IPS-20b (cell line): Measurements from ENCODE around the gene VN1R4.
"Not testable (repeated sequence)": the region's sequence is repeated elsewhere in the genome, so short reads cannot be mapped to it uniquely, and the experiment has no call there.

Experiments
- H3K27ac ChIP-seq: one replicate; pipeline ENCODE4 v1.5.1; 2013; ENCODE audit warnings: low read length
- H3K27me3 ChIP-seq: 2 replicates; pipeline ENCODE4 v1.6.1; 2013; ENCODE audit warnings: mild to moderate bottlenecking, low read length, inconsistent platforms; ENCODE audit not compliant: insufficient read depth
- H3K36me3 ChIP-seq: 2 replicates; pipeline ENCODE4 v1.6.1; 2013; ENCODE audit warnings: low read depth, mild to moderate bottlenecking, inconsistent platforms, low read length, moderate library complexity; ENCODE audit not compliant: insufficient read depth
- H3K4me1 ChIP-seq: 2 replicates; pipeline ENCODE4 v1.6.1; 2013; ENCODE audit warnings: mild to moderate bottlenecking, control low read depth, inconsistent platforms, low read length, moderate library complexity; ENCODE audit not compliant: insufficient read depth
- H3K4me3 ChIP-seq: 2 replicates; pipeline ENCODE4 v1.5.1; 2013; ENCODE audit warnings: mild to moderate bottlenecking, low read length, inconsistent platforms
- H3K9ac ChIP-seq: 2 replicates; pipeline ENCODE4 v1.6.1; 2013; ENCODE audit warnings: low read depth, mild to moderate bottlenecking, inconsistent platforms, low read length, moderate library complexity
- H3K9me3 ChIP-seq: 2 replicates; pipeline ENCODE4 v1.6.1; 2013; ENCODE audit warnings: mild to moderate bottlenecking, low read depth, low read length, inconsistent platforms; ENCODE audit not compliant: insufficient read depth

Gene VN1R4

GRCh38 chr19:53267623-53268022 lies at the start of gene VN1R4:
TSS of gene VN1R4 (minus strand) at chr19:53267723. CDS start at chr19:53267665, 58 bp downstream.
- not testable (repeated sequence) for H3K9ac ChIP-seq, H3K27ac ChIP-seq, H3K27me3 ChIP-seq, H3K4me1 ChIP-seq, H3K36me3 ChIP-seq, H3K4me3 ChIP-seq
- H3K9me3 ChIP-seq, result peaks cover 48% of the 10 kb centered on the region

GRCh38 chr19:53311897-53312296 lies 44.4 kb upstream of the VN1R4 start:
- Histone ChIP-seq H3K27ac (no peak overlapping the region), H3K9me3 (no peaks in the 10 kb centered on the region), H3K4me3 (no peak overlapping the region)

GRCh38 chr19:53311044-53311443 lies 43.5 kb upstream of the VN1R4 start:
- H3K27me3 ChIP-seq, result no peaks in the 10 kb centered on the region

More at GRCh38 chr19:53311897-53312296, 44.4 kb upstream of the VN1R4 start:
- Histone ChIP-seq H3K9ac (no peak overlapping the region), H3K27me3 (no peaks in the 10 kb centered on the region), H3K4me1 (no peaks in the 10 kb centered on the region), H3K36me3 (no peaks in the 10 kb centered on the region)

GRCh38 chr19:53308339-53308811 lies 40.9 kb upstream of the VN1R4 start:
- H3K27me3 ChIP-seq, result no peaks in the 10 kb centered on the region

More at GRCh38 chr19:53311044-53311443, 43.5 kb upstream of the VN1R4 start:
- no peak overlapping the region for H3K4me3 ChIP-seq
- no peak overlapping the region for H3K27ac ChIP-seq
- H3K36me3 ChIP-seq, result no peaks in the 10 kb centered on the region
- H3K4me1 ChIP-seq, result no peaks in the 10 kb centered on the region
- H3K9ac ChIP-seq, result no peak overlapping the region
- H3K9me3 ChIP-seq, result no peaks in the 10 kb centered on the region

GRCh38 chr19:53301341-53301740 lies 33.8 kb upstream of the VN1R4 start:
- not testable (repeated sequence) for H3K27ac ChIP-seq, H3K9ac ChIP-seq, H3K4me3 ChIP-seq, H3K36me3 ChIP-seq, H3K4me1 ChIP-seq, H3K9me3 ChIP-seq, H3K27me3 ChIP-seq

More at GRCh38 chr19:53308339-53308811, 40.9 kb upstream of the VN1R4 start:
- Histone ChIP-seq H3K36me3 (no peaks in the 10 kb centered on the region), H3K4me1 (no peaks in the 10 kb centered on the region), H3K27ac (no peak overlapping the region), H3K9me3 (no peaks in the 10 kb centered on the region), H3K4me3 (peak overlapping the region; percentile 21; the same call in 1 of the 2 replicates), H3K9ac (no peak overlapping the region)

GRCh38 chr19:53294786-53295441 lies 27.4 kb upstream of the VN1R4 start:
- Histone ChIP-seq H3K9me3 (peaks cover 65% of the 10 kb centered on the region), H3K4me1 (no peaks in the 10 kb centered on the region), H3K36me3 (no peaks in the 10 kb centered on the region; the same call in 1 of the 2 replicates), H3K9ac (no peak overlapping the region), H3K27ac (no peak overlapping the region), H3K4me3 (no peak overlapping the region), H3K27me3 (no peaks in the 10 kb centered on the region)

- no peak overlapping the region for H3K4me3 ChIP-seq
- peaks cover 74% of the 10 kb centered on the region for H3K9me3 ChIP-seq
- no peak overlapping the region for H3K9ac ChIP-seq
- H3K27ac ChIP-seq, result no peak overlapping the region
- no peaks in the 10 kb centered on the region for H3K27me3 ChIP-seq
- H3K36me3 ChIP-seq, result no peaks in the 10 kb centered on the region; the same call in 1 of the 2 replicates
- H3K4me1 ChIP-seq, result no peaks in the 10 kb centered on the region
Observed at GRCh38 chr19:53290758-53291549, 23.4 kb upstream of the VN1R4 start.

- no peak overlapping the region for H3K4me3 ChIP-seq
- H3K27me3 ChIP-seq, result no peaks in the 10 kb centered on the region
- H3K4me1 ChIP-seq, result no peaks in the 10 kb centered on the region
- H3K27ac ChIP-seq, result no peak overlapping the region
- H3K36me3 ChIP-seq, result no peaks in the 10 kb centered on the region
- no peak overlapping the region for H3K9ac ChIP-seq
- H3K9me3 ChIP-seq, result peaks cover 21% of the 10 kb centered on the region
Observed at GRCh38 chr19:53285087-53285486, 17.6 kb upstream of the VN1R4 start.

- H3K4me3 ChIP-seq, H3K4me1 ChIP-seq, H3K27ac ChIP-seq, H3K9ac ChIP-seq, H3K36me3 ChIP-seq, H3K9me3 ChIP-seq, H3K27me3 ChIP-seq: not testable (repeated sequence)
Observed at GRCh38 chr19:53281947-53282346, 14.4 kb upstream of the VN1R4 start.

- Histone ChIP-seq H3K36me3 (no peaks in the 10 kb centered on the region), H3K9me3 (peaks cover 36% of the 10 kb centered on the region), H3K9ac (no peak overlapping the region), H3K27ac (no peak overlapping the region), H3K4me1 (no peaks in the 10 kb centered on the region; the same call in 1 of the 2 replicates), H3K27me3 (no peaks in the 10 kb centered on the region), H3K4me3 (no peak overlapping the region)
Observed at GRCh38 chr19:53275480-53275879, 8.0 kb upstream of the VN1R4 start.

- no peak overlapping the region for H3K27ac ChIP-seq
- H3K9ac ChIP-seq, result no peak overlapping the region
- peaks cover 40% of the 10 kb centered on the region for H3K9me3 ChIP-seq
- H3K4me1 ChIP-seq, result no peaks in the 10 kb centered on the region
- H3K36me3 ChIP-seq, result no peaks in the 10 kb centered on the region
- H3K4me3 ChIP-seq, result no peak overlapping the region
- no peaks in the 10 kb centered on the region for H3K27me3 ChIP-seq
Observed at GRCh38 chr19:53272044-53272443, 4.5 kb upstream of the VN1R4 start.

GRCh38 chr19:53269861-53270260 lies 2.3 kb upstream of the VN1R4 start:
- H3K4me1 ChIP-seq, H3K9ac ChIP-seq, H3K27ac ChIP-seq, H3K36me3 ChIP-seq, H3K4me3 ChIP-seq, H3K27me3 ChIP-seq: not testable (repeated sequence)
- peaks cover 43% of the 10 kb centered on the region for H3K9me3 ChIP-seq
